HG03457 (cell line): Measurements from ENCODE around the gene PANK2.
"Not testable (repeated sequence)": the region's sequence is repeated elsewhere in the genome, so short reads cannot be mapped to it uniquely, and the experiment has no call there.

Experiments used
- ATAC-seq: cut with Tn5 transposase; IDR thresholded peaks from one replicate; pipeline ENCODE4 v1.9.1; 2021; ENCODE audit warnings: moderate number of reproducible peaks; ENCODE audit not compliant: unreplicated experiment

The PANK2 gene

DNA sequence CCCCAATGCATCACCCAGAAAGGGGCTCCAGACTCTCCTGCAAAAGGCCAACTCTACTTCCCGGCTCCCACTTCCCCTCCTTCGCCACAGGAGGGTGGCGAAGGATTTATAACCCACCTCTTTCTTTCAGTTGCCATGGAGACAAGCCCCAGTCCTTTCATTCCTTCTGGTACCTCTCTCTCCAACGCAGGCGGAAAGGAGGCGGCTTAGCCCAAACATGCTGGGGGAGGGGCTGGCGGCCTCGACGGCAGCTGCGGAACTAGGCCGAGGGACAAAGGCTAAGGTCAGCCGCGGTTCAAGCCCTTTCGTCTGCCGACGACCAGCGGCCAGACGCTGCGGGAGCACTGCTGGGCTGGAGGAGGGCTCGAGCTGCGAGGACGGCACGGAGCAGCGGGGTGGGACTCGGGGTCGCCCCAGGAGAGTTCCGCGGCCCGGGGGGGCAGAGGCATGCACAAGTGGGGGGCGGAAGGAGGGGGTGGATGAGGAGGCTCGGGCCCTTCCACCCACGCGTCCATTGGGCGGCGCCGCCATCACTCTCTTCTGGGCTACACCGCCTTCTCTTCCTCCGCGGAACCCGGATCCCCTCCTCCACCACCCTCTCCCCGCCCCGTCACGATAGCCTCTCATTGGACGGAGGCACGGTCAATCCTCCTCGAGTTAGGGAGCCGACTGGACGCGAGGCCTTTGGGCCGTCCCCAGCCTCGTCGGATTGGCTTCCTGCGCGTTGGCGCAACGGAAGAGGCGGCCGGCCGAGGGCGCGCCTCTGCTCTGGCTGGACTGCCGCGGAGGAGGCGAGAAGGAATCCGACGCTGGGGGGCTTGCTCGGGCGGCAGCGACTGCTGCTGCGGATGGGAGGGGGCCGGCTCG is at the start of gene PANK2:
TSS of gene PANK2 (plus strand) at position 766 of the 867 bp plus-strand sequence.
- peak; percentile 85 for ATAC-seq

GRCh38 chr20:3840201-3840600 is 49.0 kb upstream of the PANK2 start:
- not testable (repeated sequence) for ATAC-seq

GRCh38 chr20:3842348-3842930 is 46.7 kb upstream of the PANK2 start:
- no peak for ATAC-seq

DNA sequence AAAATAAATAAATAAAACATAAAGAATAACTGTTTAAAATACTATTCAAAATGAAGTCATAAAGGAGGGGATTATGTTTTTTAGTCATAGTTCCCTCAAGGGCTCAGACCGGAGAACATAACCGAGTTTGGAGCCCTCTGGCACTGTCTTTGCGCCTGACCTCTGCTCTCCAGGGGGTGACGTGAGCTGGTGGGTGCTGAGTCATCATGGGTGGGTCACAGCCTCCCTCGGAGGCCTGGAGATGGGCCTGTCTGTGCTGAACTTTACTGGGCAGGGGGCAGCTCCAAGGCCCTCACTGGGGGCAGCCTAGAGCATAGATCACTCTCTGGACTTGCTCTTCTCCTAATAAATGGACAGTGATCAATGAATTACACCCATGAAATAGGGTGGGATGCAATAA is 45.7 kb upstream of the PANK2 start:
- no peak for ATAC-seq

GRCh38 chr20:3843990-3844619 is 45.1 kb upstream of the PANK2 start:
- not testable (repeated sequence) for ATAC-seq

DNA sequence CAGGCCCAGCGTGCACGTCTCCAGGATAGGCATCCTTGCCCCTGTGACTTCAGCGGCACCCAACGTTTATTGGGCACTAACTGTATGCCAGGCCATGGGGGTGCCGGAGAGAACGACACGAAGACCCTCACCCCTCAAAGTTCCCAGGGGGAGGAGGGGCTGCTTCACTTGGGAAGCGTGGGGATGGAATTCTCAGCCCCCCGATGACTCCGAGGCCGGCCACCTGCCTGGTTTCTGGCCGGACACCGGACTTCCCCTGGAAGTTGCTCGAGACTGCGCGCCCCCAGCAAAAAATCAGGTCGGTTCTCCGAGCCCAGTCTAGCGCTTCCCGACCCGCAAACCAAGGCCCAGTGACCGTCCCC is 42.8 kb upstream of the PANK2 start:
- ATAC-seq, result no peak

GRCh38 chr20:3846740-3847428 is 42.3 kb upstream of the PANK2 start, which contains the start of gene MAVS:
TSS of gene MAVS (plus strand) at chr20:3846834. CDS start at chr20:3854625, 7,791 bp downstream.
- peak; percentile 82 for ATAC-seq

DNA sequence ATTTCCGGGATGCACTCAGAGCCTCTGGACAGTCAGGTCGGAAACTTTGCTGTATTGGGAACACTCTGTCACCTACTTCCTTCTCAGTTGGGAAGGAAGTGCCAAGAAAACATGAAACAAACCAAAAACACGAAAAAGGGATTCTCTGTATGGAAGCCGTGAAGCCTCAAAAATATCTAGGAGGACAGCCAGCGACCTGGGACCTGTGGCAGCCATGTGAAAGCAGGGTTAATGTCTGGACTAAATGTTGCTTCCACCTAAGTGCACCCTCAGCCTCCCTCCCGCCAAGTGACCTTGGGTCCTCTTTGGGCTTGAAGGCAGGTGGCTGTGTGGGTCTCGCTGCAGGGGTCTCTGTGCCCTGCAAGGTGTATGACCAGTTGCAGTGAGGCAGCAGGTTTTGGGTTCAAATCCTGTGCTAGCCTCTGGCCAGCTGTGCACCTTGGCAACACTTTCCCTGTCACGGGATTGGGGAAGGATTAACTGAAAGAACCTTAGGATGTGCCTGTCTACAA is 41.7 kb upstream of the PANK2 start:
- no peak for ATAC-seq

DNA sequence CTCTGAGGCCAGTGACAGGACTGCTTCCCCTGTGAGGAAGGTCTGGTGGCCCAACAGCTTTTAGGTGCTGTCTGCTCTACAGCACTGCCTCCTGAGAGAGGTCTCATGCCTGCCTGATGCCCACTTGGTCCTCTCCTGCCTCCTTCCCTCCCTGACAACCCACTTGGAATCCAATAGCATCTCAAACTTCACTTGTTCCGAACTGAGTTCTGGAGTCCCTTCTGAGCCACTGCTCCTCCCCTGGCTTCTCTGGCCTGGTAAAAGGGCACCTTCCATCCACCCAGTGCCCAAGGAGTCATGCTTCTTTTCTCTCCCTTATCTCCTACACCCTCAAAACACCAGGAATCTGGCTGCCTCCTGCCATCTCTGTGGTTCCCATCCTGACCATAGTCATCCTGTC is 40.6 kb upstream of the PANK2 start:
- no peak for ATAC-seq

DNA sequence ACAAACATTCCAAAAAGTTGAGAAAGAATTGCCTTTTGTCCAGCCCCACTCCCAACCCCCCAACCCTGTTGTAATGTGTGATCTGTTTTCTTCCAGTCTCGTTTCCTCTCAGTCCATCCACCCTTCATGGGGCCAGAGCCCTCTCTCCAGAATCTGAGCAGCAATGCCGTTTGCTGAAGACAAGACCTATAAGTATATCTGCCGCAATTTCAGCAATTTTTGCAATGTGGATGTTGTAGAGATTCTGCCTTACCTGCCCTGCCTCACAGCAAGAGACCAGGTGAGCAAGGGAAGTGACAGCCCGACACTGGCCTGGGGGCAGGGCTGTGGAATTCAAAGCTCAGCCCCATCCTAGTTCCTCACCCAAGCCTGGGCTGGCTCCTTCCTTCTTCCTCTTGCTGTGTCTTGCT is 34.7 kb upstream of the PANK2 start:
- no peak for ATAC-seq

- ATAC-seq, result no peak
These were observed 31.8 kb upstream of the PANK2 start for GRCh38 chr20:3857405-3857804.

- ATAC-seq, result no peak
These were observed 30.5 kb upstream of the PANK2 start for GRCh38 chr20:3858689-3859088.

GRCh38 chr20:3861191-3861590 is 28.0 kb upstream of the PANK2 start:
- no peak for ATAC-seq

- ATAC-seq, result no peak
These were observed 26.9 kb upstream of the PANK2 start for GRCh38 chr20:3862333-3862732.

- ATAC-seq, result no peak
These were observed 25.9 kb upstream of the PANK2 start for GRCh38 chr20:3863317-3863716.

DNA sequence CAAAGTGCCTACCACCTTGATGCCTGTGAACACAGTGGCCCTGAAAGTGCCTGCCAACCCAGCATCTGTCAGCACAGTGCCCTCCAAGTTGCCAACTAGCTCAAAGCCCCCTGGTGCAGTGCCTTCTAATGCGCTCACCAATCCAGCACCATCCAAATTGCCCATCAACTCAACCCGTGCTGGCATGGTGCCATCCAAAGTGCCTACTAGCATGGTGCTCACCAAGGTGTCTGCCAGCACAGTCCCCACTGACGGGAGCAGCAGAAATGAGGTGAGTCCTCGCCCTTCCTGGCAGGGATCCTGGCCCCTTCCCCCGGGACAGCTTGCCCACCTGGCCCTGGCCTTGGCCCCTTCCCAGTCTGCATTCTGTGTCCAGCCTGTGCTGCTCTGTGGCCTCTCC is 24.7 kb upstream of the PANK2 start:
- ATAC-seq, result no peak

DNA sequence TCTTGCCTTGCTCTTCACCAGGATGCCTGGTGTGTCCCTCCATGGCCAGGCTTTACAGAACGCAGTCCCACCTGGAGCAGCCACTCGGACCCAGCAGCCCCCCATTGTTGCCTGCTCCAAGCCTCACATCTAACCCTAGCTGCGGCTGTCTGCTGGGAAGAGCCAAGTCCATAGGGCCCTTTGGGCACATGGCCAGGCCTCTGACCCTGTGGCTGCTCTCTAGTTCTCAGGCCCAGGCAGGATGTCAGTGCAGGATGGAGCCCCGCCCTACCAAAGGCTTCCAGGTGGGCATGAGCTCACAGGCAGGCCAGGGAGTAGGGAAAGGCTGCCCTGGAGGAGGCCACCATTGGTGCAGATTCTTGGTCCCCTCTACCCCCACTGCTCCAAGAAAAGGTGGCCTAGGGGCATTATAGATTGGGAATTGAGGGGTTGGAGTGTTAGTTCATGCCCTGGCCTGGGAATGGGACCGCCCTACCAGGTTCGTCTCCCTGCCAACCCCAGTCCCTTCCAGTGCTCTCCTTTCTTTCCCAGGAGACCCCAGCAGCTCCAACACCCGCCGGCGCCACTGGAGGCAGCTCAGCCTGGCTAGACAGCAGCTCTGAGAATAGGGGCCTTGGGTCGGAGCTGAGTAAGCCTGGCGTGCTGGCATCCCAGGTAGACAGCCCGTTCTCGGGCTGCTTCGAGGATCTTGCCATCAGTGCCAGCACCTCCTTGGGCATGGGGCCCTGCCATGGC is 23.9 kb upstream of the PANK2 start:
- ATAC-seq, result no peak

DNA sequence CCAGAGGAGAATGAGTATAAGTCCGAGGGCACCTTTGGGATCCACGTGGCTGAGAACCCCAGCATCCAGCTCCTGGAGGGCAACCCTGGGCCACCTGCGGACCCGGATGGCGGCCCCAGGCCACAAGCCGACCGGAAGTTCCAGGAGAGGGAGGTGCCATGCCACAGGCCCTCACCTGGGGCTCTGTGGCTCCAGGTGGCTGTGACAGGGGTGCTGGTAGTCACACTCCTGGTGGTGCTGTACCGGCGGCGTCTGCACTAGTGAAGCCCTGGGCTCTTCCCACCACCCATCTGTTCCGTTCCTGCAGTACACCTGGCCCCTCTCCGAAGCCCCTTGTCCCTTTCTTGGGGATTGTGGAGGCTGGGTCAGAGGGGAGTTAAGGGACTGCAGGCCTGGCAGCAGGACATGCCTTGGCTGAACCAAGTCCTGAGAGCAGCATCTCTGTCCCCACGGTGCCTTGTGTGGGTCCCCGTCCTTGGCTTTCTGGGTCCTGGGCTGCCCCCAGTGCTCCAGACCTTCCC is 23.2 kb upstream of the PANK2 start:
- no peak for ATAC-seq

- ATAC-seq, result no peak
These were observed 22.7 kb upstream of the PANK2 start for GRCh38 chr20:3866464-3866863.

DNA sequence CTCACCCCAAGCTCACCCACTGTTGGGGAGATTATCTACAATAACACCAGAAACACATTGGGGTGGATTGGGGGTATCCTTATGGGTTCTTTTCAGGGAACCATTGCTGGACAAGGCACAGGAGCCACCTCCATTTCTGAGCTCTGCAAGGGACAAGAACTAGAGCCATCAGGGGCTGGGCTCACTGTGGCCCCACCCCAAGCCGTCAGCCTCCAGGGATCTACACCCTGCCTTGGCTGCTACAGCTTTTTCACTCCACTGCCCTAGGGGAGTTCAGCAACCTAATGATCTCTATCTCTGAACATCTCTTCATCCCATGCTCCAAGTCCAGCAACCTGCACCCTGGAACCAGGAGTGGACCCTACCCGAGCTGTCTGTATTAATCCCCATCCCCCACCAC is 21.4 kb upstream of the PANK2 start:
- no peak for ATAC-seq
